NCI-H1048 (cell line): ENCODE data around the gene GNRH2.
"Not testable (repeated sequence)": the region's sequence is repeated elsewhere in the genome, so short reads cannot be mapped to it uniquely, and the experiment has no call there.

ENCODE experiments used
- DNase-seq: peaks from one replicate; lab custom pipeline; 2025; lab: John Stamatoyannopoulos, UW

Gene GNRH2, protein sequence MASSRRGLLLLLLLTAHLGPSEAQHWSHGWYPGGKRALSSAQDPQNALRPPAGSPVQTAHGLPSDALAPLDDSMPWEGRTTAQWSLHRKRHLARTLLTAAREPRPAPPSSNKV

DNA sequence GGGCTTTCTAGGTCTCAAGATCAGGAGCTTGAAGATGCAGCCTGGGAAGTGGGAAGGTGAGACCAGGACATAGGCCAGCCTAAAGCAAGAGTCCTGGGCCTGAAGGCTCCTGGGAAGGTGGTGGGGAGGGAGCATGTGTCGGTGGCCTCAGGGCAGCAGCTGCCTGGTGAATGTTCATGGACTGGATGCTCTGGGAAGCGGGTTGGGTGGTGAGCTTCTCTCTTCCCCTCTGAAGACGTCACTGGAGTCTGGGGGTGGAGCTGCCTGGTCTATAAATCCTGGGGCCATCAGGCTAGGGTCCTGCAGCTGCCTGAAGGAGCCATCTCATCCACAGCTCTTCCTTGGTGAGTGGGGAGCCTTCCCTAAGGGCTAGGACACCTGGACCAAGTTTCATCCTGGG lies at the start of gene GNRH2:
Gene GNRH2, plus strand, starts transcription at position 301 of the 400 bp plus-strand sequence. CDS start 793 bp downstream, outside the sequence.
- no peak for DNase-seq

DNA sequence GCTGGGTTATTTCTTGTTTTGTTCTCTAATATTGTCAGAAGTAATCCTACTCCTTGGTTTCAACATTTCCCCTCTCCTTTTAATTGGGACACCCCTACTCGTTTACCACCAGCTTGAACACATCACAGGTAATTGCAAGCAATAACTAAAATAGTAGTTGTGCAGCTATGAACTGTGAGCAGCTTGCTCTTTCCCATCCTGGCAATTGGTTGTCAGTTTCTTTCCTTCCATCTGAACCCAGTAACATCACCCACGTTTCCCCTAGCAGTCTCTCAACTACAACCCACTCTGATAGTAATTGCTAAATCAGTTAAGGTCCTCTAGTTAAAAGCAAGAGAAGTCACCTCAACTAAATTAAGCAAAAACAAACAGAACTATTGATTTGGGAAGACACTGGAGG lies 47.6 kb upstream of the GNRH2 start:
- DNase-seq = no peak

DNA sequence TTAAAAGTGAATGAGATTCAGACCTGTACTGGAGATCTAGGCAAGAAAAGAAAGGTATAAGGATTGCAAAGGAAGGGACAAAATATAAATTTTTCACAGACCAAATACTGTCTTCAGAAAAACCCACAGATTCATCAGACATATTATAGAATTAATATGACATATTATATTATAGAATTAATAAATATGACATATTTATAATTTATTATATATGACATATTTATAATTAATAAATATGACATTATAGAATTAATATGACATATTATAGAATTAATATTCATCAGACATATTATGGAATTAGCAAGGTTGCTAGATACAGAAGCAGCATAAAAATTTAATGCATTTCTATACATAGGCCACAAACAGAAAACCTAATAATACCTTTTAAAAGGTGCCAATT lies 44.7 kb upstream of the GNRH2 start:
- DNase-seq = no peak

DNA sequence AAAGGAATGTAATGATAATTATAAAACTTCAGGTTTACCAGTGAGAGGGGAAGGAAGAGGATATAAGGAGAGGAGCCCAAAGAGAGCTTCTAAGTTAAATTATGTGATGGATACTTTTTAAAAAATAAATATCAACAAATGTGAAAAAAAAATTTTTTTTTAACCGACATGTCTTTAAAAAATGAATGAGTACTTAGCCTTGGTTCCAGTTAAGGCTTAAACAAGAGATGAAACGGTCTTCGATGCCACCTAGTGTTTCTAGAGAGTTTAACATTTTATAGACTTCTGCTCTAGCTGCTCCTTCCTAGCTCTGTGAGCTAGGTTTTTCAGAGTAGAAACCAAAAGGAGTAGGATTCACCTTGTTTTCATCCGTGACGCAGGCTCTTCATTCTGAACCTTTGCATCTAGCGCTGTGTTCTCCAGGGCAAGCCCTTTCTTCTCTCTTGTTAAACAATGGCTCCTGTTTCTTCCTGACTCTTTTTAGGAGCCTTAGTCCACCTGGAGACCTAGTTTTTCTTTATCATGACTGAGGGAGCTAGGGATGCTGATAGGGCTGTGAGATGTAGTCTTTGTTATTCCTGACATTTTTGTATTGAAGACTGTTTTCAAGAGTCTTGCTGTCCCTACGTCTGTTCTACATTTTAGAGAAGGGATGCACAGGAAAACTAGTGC lies 42.4 kb upstream of the GNRH2 start:
- DNase-seq = no peak

DNA sequence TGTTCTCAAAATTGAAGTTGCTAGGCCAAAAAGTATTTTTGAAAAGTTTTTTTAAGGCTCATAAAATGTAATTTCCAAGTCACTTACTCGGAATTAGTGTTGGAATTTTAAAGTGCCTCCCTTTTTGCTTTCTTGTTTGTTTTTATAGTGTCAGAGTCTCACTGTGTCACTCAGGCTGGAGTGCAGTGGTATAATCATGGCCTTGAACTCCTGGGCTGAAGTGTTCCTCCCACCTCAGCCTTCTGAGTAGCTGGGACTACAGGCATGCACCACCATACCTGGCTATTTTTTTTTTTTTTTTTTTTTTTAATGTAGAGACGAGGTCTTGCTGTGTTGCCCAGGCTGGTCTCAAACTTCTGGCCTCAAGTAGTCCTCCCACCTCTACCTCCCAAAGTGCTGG lies 40.0 kb upstream of the GNRH2 start:
- no peak for DNase-seq

DNA sequence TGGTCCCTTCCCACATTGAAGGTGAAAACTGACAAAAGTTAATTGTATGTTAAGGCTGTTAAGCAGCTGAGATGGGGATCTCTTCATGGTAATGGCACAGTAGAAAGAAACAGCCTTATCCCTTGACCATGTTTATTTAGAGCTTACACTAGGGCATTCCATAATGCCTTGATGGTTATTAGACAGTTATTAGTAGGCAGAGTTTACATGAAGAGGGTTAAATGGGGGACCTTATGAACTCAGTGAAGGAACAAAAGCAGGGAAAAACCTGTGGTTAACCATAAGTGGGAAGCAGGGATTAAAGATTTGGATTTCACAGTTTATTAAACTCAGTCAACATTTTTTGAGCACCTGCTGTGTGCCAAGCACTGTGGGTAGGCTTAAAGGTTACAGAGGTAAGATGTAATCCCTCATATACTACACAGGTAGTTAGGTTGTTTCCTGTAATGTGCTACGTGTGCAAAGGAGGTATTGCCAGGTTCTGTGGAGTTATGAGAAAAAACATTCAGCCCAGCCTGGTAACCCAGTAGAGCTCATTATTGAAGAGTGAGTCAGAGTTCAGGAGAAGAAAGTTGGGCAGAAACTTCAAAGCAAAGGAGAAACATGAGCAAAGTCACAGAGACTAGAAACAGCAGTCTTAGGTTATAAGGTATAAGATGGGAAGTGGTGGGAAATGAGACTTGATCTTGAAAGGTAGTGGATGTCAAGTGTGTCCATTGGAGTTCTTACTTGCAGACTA lies 32.3 kb upstream of the GNRH2 start:
- DNase-seq = no peak

DNA sequence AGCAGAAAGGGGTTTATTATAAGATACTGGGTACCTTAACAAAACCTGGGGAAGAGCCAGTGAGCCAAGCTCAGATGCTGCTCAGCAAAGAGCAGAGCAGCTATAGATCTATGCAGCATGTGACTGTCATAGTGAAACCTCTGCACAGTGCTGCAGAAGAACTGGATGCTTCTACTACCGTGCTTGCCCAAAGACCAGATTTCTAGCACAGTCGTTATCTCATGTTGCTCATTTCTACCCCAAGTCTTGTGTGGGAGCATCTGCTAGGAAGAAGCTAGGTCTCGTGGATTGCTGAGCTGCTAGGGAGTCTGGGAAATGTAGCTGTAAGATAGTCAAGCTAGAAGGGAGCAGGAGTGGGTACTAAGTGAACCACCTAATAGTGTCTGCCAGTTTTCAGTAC lies 31.7 kb upstream of the GNRH2 start:
- no peak for DNase-seq

DNA sequence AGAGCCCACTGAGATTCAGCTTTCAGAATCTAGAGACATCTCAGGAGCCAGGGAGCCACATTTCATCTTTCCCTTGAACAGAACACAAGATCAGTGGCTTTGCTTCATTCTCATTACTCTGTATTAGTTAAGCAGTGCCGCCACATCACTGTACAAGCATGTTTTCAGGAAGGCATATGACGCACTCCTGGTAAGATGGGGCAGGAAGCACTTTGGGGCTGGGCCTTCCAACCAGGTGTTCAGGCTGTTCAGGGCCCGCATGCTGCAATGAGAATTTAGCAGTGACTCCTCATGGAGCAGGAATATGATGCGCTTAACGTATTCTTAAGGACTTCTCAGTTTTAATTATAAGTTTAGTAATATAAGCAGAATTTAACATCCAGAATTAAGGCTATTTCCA lies 29.7 kb upstream of the GNRH2 start:
- no peak for DNase-seq

DNA sequence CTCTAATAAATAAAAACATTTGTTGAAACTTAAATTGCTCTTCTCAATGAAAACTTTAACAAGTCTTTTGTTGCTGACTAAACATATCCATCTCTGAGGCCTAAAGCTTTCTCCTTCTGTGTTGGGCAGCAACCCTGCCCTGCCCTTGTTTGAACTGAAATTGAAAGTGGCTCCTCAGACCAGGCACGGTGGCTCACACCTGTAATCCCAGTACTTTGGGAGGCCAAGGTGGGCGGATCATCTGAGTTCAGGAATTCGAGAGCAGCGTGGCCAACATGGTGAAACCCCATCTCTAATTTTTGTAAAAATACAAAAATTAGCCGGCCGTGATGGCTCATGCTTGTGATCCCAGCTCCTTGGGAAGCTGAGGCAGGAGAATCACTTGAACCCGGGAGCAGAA lies 29.2 kb upstream of the GNRH2 start:
- DNase-seq = no peak

DNA sequence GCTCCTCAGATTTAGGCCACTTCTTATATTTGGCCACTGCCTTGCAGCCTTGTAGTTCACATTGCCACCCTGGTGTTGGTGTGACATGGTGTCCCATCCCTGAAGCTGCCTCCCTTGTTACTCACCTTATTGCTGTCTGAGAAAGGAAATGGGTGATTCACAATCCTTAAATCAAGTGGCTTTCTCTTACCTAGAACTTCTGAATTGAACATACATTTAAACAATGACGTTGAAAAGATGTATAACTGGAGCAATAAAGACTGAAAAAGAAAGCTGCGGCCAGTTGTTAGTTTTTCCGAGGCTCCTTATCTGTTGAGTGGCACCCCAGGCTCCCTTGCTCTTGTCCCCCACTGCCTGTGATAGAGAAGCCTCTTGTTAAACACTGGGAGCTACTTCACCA lies 28.8 kb upstream of the GNRH2 start:
- no peak for DNase-seq

DNA sequence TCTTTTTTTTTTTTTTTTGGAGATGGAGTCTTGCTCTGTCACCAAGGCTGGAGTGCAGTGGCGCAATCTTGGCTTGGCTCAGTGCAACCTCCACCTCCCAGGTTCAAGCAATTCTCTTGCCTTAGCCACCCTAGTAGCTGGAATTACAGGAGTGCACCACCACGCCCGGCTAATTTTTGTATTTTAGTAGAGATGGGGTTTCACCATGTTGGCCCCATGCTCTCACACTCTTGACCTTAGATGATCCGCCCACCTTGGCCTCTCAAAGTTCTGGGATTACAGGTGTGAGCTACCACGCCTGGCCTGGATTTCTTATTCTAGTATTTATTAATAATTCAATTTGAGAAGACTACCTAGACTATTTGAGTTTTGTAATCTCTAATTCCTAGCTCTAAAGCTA lies 28.1 kb upstream of the GNRH2 start:
- not testable (repeated sequence) for DNase-seq

DNA sequence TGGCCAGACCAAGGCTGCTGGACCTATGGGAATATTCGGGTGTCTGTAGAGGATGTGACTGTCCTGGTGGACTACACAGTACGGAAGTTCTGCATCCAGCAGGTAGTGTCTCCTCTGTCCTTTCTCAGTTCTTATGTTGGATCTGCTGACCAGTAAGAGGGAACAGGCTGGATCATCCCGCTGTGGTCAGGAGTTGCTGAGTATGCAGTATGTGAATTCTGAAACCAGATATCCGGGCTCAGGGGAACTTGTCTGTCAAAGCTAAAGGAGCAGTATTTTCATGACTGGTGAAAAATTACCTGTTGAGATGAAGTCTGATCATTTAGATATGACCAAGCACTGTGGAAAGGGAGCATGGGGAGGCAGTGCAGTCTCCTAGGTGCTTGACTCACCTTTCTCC lies 22.1 kb upstream of the GNRH2 start:
- no peak for DNase-seq

DNA sequence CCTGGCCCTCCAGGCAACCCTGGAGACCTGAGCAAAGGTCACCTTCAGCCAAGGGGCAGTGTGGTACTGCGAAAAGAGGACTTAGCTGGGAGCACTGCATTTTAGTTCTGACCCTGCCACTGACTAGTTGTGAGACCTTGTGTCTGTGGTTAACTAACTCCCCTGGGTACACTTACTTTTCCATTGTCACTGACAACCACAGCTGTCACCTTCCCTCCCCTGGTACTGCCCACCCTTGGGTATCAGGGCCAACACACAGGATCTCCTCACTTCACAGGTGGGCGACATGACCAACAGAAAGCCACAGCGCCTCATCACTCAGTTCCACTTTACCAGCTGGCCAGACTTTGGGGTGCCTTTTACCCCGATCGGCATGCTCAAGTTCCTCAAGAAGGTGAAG lies 21.6 kb upstream of the GNRH2 start:
- no peak for DNase-seq

DNA sequence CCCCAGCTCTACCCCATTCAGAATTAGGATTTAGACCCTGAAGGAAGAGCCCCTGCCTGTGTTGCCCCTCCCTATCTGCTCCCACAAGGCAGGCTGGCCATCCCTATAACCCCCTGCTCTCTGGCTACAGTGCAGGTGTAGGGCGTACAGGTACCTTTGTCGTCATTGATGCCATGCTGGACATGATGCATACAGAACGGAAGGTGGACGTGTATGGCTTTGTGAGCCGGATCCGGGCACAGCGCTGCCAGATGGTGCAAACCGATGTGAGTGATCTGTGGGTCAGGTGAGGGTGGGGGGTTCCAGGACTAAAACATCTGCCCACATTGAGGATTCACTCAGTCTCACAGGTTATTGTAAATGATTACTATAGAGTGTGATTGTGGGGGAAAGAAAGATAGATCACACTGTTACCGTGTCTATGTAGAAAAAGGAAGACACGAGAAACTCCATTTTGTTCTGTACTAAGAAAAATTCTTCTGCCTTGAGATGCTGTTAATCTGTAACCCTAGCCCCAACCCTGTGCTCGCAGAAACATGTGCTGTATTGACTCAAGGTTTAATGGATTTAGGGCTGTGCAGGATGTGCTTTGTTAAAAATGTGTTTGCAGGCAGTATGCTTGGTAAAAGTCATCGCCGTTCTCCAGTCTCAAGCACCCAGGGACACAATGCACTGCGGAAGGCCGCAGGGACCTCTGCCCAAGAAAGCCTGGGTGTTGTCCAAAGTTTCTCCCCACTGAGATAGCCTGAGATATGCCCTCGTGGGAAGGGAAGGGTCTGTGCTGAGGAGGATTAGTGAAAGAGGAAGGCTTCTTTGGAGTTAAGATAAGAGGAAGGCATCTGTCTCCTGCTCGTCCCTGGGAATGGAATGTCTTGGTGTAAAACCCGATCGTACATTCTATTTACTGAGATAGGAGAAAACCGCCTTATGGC lies 20.6 kb upstream of the GNRH2 start:
- not testable (repeated sequence) for DNase-seq

DNA sequence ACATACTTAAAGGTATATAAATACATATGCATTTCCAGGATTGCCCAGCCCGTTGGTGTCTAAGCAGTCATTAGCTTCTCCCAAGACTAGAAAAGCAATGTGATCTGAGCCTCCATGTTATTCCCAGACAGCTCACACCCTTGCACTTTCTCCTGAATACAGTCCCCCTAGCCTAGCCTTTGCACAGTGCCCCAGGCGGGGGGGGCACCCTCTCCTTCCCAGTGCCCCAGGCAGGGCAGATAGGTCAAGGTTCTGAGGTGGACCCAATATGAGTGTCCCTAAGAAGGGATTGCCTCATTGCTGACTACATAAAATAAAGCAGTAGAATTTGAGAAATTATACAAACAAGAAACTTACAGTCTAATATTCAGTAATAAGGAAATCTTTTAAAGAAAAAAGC lies 15.4 kb upstream of the GNRH2 start:
- no peak for DNase-seq

DNA sequence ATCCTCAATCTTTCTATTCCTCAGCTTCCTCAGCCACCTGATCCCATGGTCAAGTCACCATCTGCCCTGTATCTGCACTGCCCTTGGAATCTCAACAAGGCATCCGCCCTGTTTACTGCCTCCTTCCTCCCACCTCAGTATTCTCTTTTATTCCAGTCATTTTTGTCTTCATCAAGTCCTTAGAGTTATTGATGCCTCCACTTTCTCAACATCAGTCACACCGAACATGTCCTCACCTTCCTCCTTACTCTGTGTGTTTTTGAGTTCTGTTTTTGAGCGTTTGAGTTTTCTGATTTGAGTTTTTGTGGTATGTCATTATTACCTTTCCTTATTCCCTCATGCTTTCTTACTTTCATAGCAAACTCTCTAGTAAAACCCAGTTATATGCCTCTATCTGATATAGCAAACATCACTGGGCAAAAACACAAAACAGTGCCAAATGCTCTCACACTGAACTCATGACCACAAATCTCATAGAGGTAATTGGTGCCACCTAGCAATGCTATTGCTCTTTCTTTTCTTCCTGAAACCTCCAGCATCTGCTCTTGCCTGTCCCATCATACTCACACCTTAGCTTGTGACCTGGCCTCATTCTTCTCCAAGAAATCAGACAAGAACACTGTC lies 11.8 kb upstream of the GNRH2 start:
- DNase-seq = no peak

DNA sequence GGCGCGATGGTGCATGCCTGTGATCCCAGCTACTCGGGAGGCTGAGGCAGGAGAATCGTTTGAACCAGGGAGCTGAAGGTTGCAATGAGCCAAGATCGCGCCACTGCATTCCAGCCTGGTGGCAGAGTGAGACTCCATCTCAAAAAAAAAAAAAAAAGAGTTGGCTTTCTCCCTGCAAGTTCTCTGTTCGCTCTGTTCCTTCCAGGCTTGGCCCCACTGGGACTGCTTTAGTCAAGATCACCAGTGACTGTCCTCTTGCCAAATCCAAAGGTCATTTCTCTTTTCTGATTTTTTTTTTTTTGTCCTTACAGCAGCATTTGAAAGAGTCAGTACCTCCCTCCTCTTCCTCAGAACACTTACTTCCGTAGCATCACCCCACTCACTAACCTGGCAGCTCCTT lies 10.8 kb upstream of the GNRH2 start:
- DNase-seq = no peak

DNA sequence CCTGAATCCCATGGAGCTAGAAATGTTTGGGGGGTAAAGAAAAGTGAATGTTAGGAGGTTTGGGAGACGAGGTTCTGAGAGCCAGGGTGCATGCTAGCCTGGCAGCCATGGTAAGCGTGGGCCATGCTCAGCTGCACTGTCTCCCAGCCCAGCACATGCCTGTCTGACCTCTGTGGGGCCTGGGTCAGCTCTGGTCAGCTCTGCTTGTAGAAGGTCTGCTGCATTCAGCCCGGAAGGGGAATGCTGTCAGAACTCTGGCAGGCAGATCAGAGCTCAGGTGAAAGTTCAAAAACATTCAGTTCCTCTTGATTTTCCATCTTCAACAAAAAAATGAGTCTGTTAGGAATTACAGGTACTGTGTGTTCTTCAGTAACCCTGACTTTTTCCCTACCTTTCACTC lies 5.8 kb upstream of the GNRH2 start:
- DNase-seq = no peak

DNA sequence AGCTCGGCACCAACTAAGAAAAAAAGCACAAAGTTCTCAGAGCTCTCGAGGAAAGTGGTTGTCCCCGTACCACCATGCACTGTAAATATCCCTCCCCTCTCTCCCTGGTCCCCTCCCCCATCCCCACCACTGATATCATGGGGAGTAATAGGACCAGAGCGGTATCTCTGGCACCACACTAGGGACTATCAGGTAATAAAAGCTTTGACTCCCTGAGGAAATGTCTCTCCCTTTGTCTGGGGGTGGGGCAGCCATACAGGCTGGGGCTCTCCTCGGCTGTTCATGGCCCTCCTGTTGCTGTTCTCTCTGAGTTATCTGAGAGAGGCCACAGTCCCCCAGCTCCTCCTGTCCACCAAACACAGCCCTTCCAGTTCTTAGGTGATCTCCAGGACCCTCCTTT lies 5.0 kb upstream of the GNRH2 start:
- no peak for DNase-seq

DNA sequence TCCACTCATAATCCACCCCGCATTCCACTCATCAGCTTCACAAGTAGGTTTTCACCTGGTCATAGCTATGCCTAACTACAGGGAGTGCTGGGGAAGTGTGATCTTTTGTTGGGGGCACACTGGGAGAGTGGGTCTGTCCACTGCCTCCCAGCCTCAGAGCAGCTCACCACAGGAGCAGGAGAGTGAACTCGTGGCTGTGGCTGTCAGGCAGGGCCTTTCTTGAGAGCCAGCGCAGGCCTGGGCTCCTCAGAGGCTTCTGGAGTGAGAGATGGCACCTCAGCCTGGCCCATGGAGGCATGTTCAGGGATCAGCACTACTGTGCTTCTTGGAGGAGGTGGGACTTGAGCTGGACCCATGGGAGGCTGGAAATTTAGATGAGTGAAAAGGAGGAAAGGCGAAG lies 4.0 kb upstream of the GNRH2 start:
- DNase-seq = no peak

DNA sequence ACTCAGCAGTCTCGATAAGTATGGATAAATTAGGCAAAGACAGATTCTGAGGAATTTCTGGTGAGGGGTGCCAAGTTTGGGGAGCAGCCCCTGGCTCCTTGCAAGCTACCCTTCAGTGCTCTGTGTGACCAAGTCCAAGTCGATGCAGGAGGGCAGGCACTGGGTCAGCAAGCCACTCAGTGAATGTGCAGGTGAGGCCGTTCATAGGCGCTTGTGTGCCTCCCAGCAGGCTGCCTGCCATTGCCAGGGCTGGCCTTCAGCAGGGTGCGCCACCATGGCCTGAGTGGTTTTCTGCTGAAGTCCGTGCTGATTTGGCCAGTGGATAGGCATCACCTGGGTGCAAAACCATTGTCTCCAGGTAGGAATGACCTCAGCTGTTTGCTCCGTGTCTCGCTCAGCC lies 3.3 kb upstream of the GNRH2 start:
- no peak for DNase-seq

DNA sequence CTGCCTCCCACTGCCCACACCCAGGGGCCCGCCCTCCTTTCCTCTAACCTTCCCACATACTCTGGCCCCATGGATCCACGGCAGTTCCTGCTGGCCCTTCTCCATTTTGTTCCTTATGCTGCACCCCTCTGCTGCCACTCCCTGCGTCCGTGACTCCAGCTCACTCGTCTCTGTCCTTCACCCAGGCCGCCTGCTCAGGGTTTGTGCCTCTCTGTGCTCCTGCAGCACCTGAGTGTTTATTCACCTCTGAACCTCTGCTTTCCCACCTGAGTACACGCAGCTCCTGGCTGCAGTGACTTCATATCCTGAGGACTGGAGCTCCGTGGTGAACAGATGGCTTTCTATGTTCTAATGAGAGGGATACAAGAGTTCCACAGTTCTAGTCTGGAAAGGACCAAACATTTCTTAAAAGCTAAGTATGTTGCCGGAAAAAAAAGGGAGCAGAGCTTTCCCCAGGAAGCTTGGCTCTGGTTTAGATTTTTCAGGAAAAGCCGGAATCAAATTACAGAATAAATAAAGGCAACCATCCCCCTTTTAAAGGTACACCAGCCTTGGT lies 1.5 kb upstream of the GNRH2 start:
- DNase-seq = no peak
